Neural cell (in vitro differentiated cells): ENCODE measurements around the gene SLAMF6. TPM values are rescaled to one million over a fixed set of nuclear protein-coding genes. Genes with fewer than 3 reads are reported as not detected.
"Not testable (repeated sequence)": the region's sequence is repeated elsewhere in the genome, so short reads cannot be mapped to it uniquely, and the experiment has no call there.

Experiments used
- H2AFZ ChIP-seq: fragments of 200-600, 300-800 bp; sonication (generic), shearing (Covaris generic); 2 replicates; pipeline ENCODE4 v1.6.0; 2014; ENCODE audit warnings: low read depth, mild to moderate bottlenecking, antibody characterized with exemption, low read length, moderate library complexity
- H3F3A ChIP-seq: fragments of 200-600 bp; shearing (Covaris generic); 2 replicates; pipeline ENCODE4 v1.6.1; 2016; ENCODE audit warnings: mild to moderate bottlenecking, moderate library complexity, mixed read lengths, antibody characterized with exemption, low read length; ENCODE audit not compliant: insufficient read depth, poor library complexity, severe bottlenecking
- H3K27ac ChIP-seq: fragments of 200-600, 300-800 bp; sonication (generic), shearing (Covaris generic); 2 replicates; pipeline ENCODE4 v1.5.1; 2014; ENCODE audit warnings: mild to moderate bottlenecking, low read length, moderate library complexity
- H3K27me3 ChIP-seq: fragments of 300-800, 200-600 bp; sonication (generic), shearing (Covaris generic); 2 replicates; pipeline ENCODE4 v1.6.0; 2014; ENCODE audit warnings: mild to moderate bottlenecking, low read depth, low read length, moderate library complexity; ENCODE audit not compliant: insufficient read depth
- H3K36me3 ChIP-seq: fragments of 300-800, 200-600 bp; sonication (generic), shearing (Covaris generic); 2 replicates; pipeline ENCODE4 v1.5.1; 2014; ENCODE audit warnings: mild to moderate bottlenecking, antibody characterized with exemption, low read length, moderate library complexity; ENCODE audit not compliant: insufficient read depth
- H3K4me2 ChIP-seq: fragments of 300-800, 200-600 bp; sonication (generic), shearing (Covaris generic); 2 replicates; pipeline ENCODE4 v1.6.0; 2014; ENCODE audit warnings: mild to moderate bottlenecking, low read length
- H3K4me3 ChIP-seq: fragments of 300-800, 200-600 bp; sonication (generic), shearing (Covaris generic); 2 replicates; pipeline ENCODE4 v1.5.1; 2014; ENCODE audit warnings: mild to moderate bottlenecking, low read length, moderate library complexity
- H3K79me2 ChIP-seq: fragments of 200-600 bp; shearing (Covaris generic); replicated peaks from 2 replicates; pipeline ENCODE4 v1.6.0; 2014; ENCODE audit warnings: mild to moderate bottlenecking, low read length, moderate library complexity; ENCODE audit not compliant: insufficient read depth
- H3K9ac ChIP-seq: fragments of 300-800, 200-600 bp; sonication (generic), shearing (Covaris generic); 2 replicates; pipeline ENCODE4 v1.6.1; 2016; ENCODE audit warnings: mild to moderate bottlenecking, low read length, mixed read lengths
- H3K9me2 ChIP-seq: fragments of 200-600 bp; shearing (Covaris generic); 2 replicates; pipeline ENCODE4 v1.6.1; 2016; ENCODE audit warnings: mild to moderate bottlenecking, low read length, mixed read lengths; ENCODE audit not compliant: insufficient read depth
- H3K9me3 ChIP-seq: fragments of 200-600, 300-800 bp; sonication (generic), shearing (Covaris generic); 2 replicates; pipeline ENCODE4 v1.6.1; 2016; ENCODE audit warnings: mild to moderate bottlenecking, mixed run types, low read length, moderate library complexity, mixed read lengths
- H4K20me1 ChIP-seq: fragments of 200-600 bp; shearing (Covaris generic); 2 replicates; pipeline ENCODE4 v1.6.1; 2016; ENCODE audit warnings: mild to moderate bottlenecking, mixed run types; ENCODE audit not compliant: insufficient read depth
- EZH2 ChIP-seq: fragments of 200-600, 300-800 bp; shearing (Covaris generic), sonication (generic); IDR thresholded peaks from 2 replicates; pipeline ENCODE4 v1.6.1; 2014; ENCODE audit warnings: antibody characterized with exemption, low read length, borderline replicate concordance, mild to moderate bottlenecking; ENCODE audit not compliant: insufficient read depth, poor library complexity, severe bottlenecking
- MXI1 ChIP-seq: fragments of 450-650 bp; conservative IDR thresholded peaks from 2 replicates; pipeline ENCODE4 v1.6.1; 2014; ENCODE audit warnings: antibody characterized with exemption, mild to moderate bottlenecking; ENCODE audit not compliant: poor library complexity, severe bottlenecking
- POLR2AphosphoS5 ChIP-seq: IDR thresholded peaks from 2 replicates; pipeline ENCODE4 v1.6.1; 2012
- RAD21 ChIP-seq: fragments of 450-650 bp; conservative IDR thresholded peaks from 2 replicates; pipeline ENCODE4 v1.6.1; 2014; ENCODE audit warnings: antibody characterized with exemption, mild to moderate bottlenecking, moderate library complexity
- REST ChIP-seq: IDR thresholded peaks from 2 replicates; pipeline ENCODE4 v1.6.1; 2012; ENCODE audit warnings: borderline replicate concordance
- SMC3 ChIP-seq: fragments of 450-650 bp; conservative IDR thresholded peaks from 2 replicates; pipeline ENCODE4 v1.6.1; 2014; ENCODE audit warnings: antibody characterized with exemption, mild to moderate bottlenecking, moderate library complexity; ENCODE audit not compliant: poor library complexity
- TAF1 ChIP-seq: IDR thresholded peaks from 2 replicates; pipeline ENCODE4 v1.6.1; 2012; ENCODE audit warnings: low read depth
- polyA plus RNA-seq: library from polyadenylated mRNA; depleted of rRNA; stranded (reverse); fragments of >200 nt; gene quantifications from 2 replicates; pipeline ENCODE4 v1.2.3, GENCODE V29; 2014

The SLAMF6 gene
- polyA plus RNA-seq, 1 donor from 2014 or later, result not detected

GRCh38 chr1:160519642-160520435 is 3.2 kb downstream of the SLAMF6 start:
- Histone ChIP-seq H3K36me3 (no peaks in the 10 kb centered on the region), H3K4me3 (no peak overlapping the region), H3K9ac (no peak overlapping the region), H3K27me3 (no peaks in the 10 kb centered on the region), H3K79me2 (no peaks in the 10 kb centered on the region), H3K27ac (no peak overlapping the region), H3K9me3 (no peaks in the 10 kb centered on the region), H2AFZ (no peak overlapping the region), H3F3A (no peaks in the 10 kb centered on the region), H3K4me2 (no peak overlapping the region), H4K20me1 (no peaks in the 10 kb centered on the region), H3K9me2 (no peaks in the 10 kb centered on the region)
- TF ChIP-seq RAD21 (no peak), TAF1 (no peak)

- not testable (repeated sequence) for H3K27ac ChIP-seq, H4K20me1 ChIP-seq, H3F3A ChIP-seq, H3K4me3 ChIP-seq, H3K79me2 ChIP-seq, H3K9me2 ChIP-seq, H2AFZ ChIP-seq, H3K9ac ChIP-seq, H3K4me2 ChIP-seq, H3K36me3 ChIP-seq, H3K27me3 ChIP-seq, H3K9me3 ChIP-seq
Measured at GRCh38 chr1:160517519-160517918, 5.5 kb downstream of the SLAMF6 start.

- H3K9me2 ChIP-seq, H3K27ac ChIP-seq, H3K79me2 ChIP-seq, H2AFZ ChIP-seq, H3F3A ChIP-seq, H3K4me3 ChIP-seq, H3K27me3 ChIP-seq, H3K9me3 ChIP-seq, H4K20me1 ChIP-seq, H3K4me2 ChIP-seq, H3K36me3 ChIP-seq, H3K9ac ChIP-seq: not testable (repeated sequence)
Measured at GRCh38 chr1:160515908-160516307, 7.1 kb downstream of the SLAMF6 start.

- Histone ChIP-seq H3K79me2 (no peaks in the 10 kb centered on the region), H3K27ac (no peak overlapping the region), H3K9ac (no peak overlapping the region), H3K4me3 (no peak overlapping the region), H4K20me1 (no peaks in the 10 kb centered on the region), H2AFZ (no peak overlapping the region), H3K36me3 (no peaks in the 10 kb centered on the region), H3K9me2 (no peaks in the 10 kb centered on the region), H3F3A (no peaks in the 10 kb centered on the region), H3K4me2 (no peak overlapping the region), H3K9me3 (peaks cover 4% of the 10 kb centered on the region), H3K27me3 (peaks cover 3% of the 10 kb centered on the region)
- TF ChIP-seq SMC3 (no peak), REST (no peak), POLR2AphosphoS5 (no peak), EZH2 (no peak), TAF1 (no peak), MXI1 (no peak)
Measured at GRCh38 chr1:160504651-160505050, 18.4 kb downstream of the SLAMF6 start.
